Thyroid gland (tissue), 4 donors: ENCODE data around the gene CERCAM. TPM values are rescaled to one million over a fixed set of nuclear protein-coding genes. Genes with fewer than 3 reads are reported as not detected.

ENCODE experiments used
- DNase-seq, 2 donors: peaks; one replicate each; pipeline ENCODE4 v3.0.0-alpha.2; 2019
- H3K27ac ChIP-seq, 3 donors: fragments of 200-600 bp; sonication (generic); 1 replicate in 2 of 3; 2 replicates in 1 of 3; pipeline ENCODE4 v1.5.1; 2016 to 2019; ENCODE audit warnings: mild to moderate bottlenecking in 1 of 3, moderate library complexity in 1 of 3
- H3K27me3 ChIP-seq: fragments of 200-600 bp; sonication (generic); one replicate; pipeline ENCODE4 v1.5.1; 2019
- H3K36me3 ChIP-seq, 2 donors: fragments of 200-600 bp; sonication (generic); one replicate each; pipeline ENCODE4 v1.5.1; 2016 to 2019
- H3K4me1 ChIP-seq, 2 donors: fragments of 200-600 bp; sonication (generic); one replicate each; pipeline ENCODE4 v1.5.1; 2017 to 2019
- H3K4me3 ChIP-seq, 3 donors: fragments of 200-600 bp; sonication (generic); replicated peaks in 1 of 3; 1 replicate in 2 of 3; 2 replicates in 1 of 3; pipeline ENCODE4 v1.5.1; 2016; ENCODE audit warnings: mild to moderate bottlenecking in 1 of 3
- H3K9me3 ChIP-seq: fragments of 200-600 bp; sonication (generic); one replicate; pipeline ENCODE4 v1.5.1; 2017
- CTCF ChIP-seq, 6 experiments: fragments of 200-600 bp in 3 of 6; fragments of 450-650 bp in 3 of 6; sonication (generic) in 3 of 6; IDR thresholded peaks; one replicate each; pipeline ENCODE4 v1.5.1; 2016 to 2019; ENCODE audit warnings: antibody characterized with exemption in 6 of 6, mild to moderate bottlenecking in 2 of 6, inconsistent platforms in 1 of 6, moderate library complexity in 1 of 6
- POLR2A ChIP-seq, 2 donors: fragments of 450-650 bp; IDR thresholded peaks; one replicate each; pipeline ENCODE4 v1.6.1; 2017; ENCODE audit warnings: antibody characterized with exemption in 2 of 2, mild to moderate bottlenecking in 2 of 2, moderate library complexity in 1 of 2
- WGBS, 2 donors: methylation state at CpG; one replicate each; pipeline ENCODE4 v1.1.5; 2017; 5-methylcytosine and 5-hydroxymethylcytosine counted together
- intact Hi-C: fragments of 100-400 bp; cut with DNase I; formaldehyde crosslinking; loops from one replicate; pipeline ENCODE4 v1.15.1; 2023
- total RNA-seq, 4 donors: library from RNA; depleted of rRNA; stranded (reverse); fragments of >200 nt; gene quantifications; one replicate each; pipeline ENCODE4 v1.2.3, GENCODE V29; 2016

Gene CERCAM
- total RNA-seq, 4 donors from 2014 or later = 22.3 to 35.4 (median 27.2) TPM

- Histone ChIP-seq H3K27me3 (no peaks in the 10 kb centered on the region), H3K9me3 (no peaks in the 10 kb centered on the region), H3K27ac (no peak overlapping the region), H3K36me3 (no peaks in the 10 kb centered on the region), H3K4me3 (no peak overlapping the region), H3K4me1 (peaks cover 12% of the 10 kb centered on the region in 2 donors)
- TF ChIP-seq POLR2A (IDR thresholded peaks at IDR 0.05) = no peak
- no peak for TF ChIP-seq CTCF (IDR thresholded peaks at IDR 0.05)
- no peak for DNase-seq
- 96 to 97% methylated on average over 15 of the region's 15 CpGs for WGBS, 2 donors
- intact Hi-C loops = no loop called here
Measured at GRCh38 chr9:128424268-128424780, 3.7 kb downstream of the CERCAM start.

- Histone ChIP-seq H3K27me3 (no peaks in the 10 kb centered on the region), H3K4me3 (no peak overlapping the region), H3K27ac (no peak overlapping the region), H3K4me1 (no peaks in the 10 kb centered on the region), H3K9me3 (no peaks in the 10 kb centered on the region), H3K36me3 (no peaks in the 10 kb centered on the region)
- DNase-seq = no peak
- intact Hi-C loops = no loop called here
- WGBS, 2 donors = 86 to 87% methylated on average over 13 to 22 of the region's 22 CpGs
- TF ChIP-seq CTCF (IDR thresholded peaks at IDR 0.05) = no peak
- TF ChIP-seq POLR2A (IDR thresholded peaks at IDR 0.05) = no peak
Measured at GRCh38 chr9:128428644-128429512, 8.2 kb downstream of the CERCAM start.

GRCh38 chr9:128429513-128430086 lies 8.9 kb downstream of the CERCAM start:
- Histone ChIP-seq H3K27ac (no peak overlapping the region), H3K4me1 (no peaks in the 10 kb centered on the region), H3K9me3 (no peaks in the 10 kb centered on the region), H3K36me3 (no peaks in the 10 kb centered on the region), H3K27me3 (no peaks in the 10 kb centered on the region), H3K4me3 (no peak overlapping the region)
- TF ChIP-seq CTCF (IDR thresholded peaks at IDR 0.05) (no peak), POLR2A (IDR thresholded peaks at IDR 0.05) (no peak)
- intact Hi-C loops = no loop called here
- no peak for DNase-seq
- whole genome bisulfite sequencing, 2 donors = 91 to 93% methylated on average over 13 of the region's 13 CpGs

DNA sequence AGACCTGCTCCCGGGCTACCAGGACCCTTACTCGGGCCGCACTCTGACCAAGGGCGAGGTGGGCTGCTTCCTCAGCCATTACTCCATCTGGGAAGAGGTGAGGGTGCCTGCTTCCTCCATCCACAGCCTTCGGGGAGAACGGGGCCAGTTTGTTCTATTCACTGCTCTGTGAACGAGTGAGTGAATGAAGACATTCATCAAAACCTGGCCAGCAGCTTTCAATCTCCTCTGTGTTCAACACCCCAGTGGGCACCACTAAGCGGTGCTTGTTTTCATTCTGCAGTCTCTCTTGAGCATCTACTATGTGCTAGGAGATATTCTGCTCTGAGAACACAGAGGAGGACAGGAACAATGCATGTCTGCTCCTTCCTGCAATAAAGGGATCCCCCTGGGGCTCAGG lies 10.6 kb downstream of the CERCAM start:
- no peak overlapping the region for H3K27ac ChIP-seq
- no peaks in the 10 kb centered on the region for H3K9me3 ChIP-seq
- H3K4me1 ChIP-seq = no peaks in the 10 kb centered on the region
- no peaks in the 10 kb centered on the region for H3K36me3 ChIP-seq
- DNase-seq = no peak
- 77 to 82% methylated on average over 6 of the region's 8 CpGs for WGBS, 2 donors
- intact Hi-C loops = no loop called here
- no peak for TF ChIP-seq POLR2A (IDR thresholded peaks at IDR 0.05)
- no peak for TF ChIP-seq CTCF (IDR thresholded peaks at IDR 0.05)
- no peak overlapping the region for H3K4me3 ChIP-seq
- H3K27me3 ChIP-seq = no peaks in the 10 kb centered on the region

- no peak overlapping the region for H3K27ac ChIP-seq
- intact Hi-C loops = no loop called here
- no peaks in the 10 kb centered on the region for H3K9me3 ChIP-seq
- H3K4me3 ChIP-seq = no peak overlapping the region
- TF ChIP-seq POLR2A (IDR thresholded peaks at IDR 0.05) (no peak), CTCF (IDR thresholded peaks at IDR 0.05) (no peak)
- no peaks in the 10 kb centered on the region for H3K36me3 ChIP-seq
- DNase-seq = no peak
- H3K4me1 ChIP-seq = no peaks in the 10 kb centered on the region
- no peaks in the 10 kb centered on the region for H3K27me3 ChIP-seq
- 92% methylated on average over 5 to 11 of the region's 17 CpGs for WGBS, 2 donors
Measured at GRCh38 chr9:128434340-128434739, 13.7 kb downstream of the CERCAM start.
